22Rv1 (cell line): ENCODE results near the gene MRPS7.
A peak's percentile ranks its signal among the peaks of the same experiment; 100 is the strongest.

Experiments
- H3K27ac ChIP-seq: fragments of 450-650 bp; 2 replicates; pipeline ENCODE4 v1.5.1; 2017
- CTCF ChIP-seq: fragments of 450-650 bp; IDR thresholded peaks from 2 replicates; pipeline ENCODE4 v1.5.1; 2017; ENCODE audit warnings: mild to moderate bottlenecking
- ZFX ChIP-seq: fragments of 450-650 bp; IDR thresholded peaks from 2 replicates; pipeline ENCODE4 v1.6.1; 2017; ENCODE audit warnings: antibody characterized with exemption, borderline replicate concordance

The MRPS7 gene

GRCh38 chr17:75239214-75239613 is 22.5 kb upstream of the MRPS7 start:
- no peak for TF ChIP-seq ZFX
- no peak for TF ChIP-seq CTCF
- H3K27ac ChIP-seq, result no peak overlapping the region

GRCh38 chr17:75239778-75240393 is 21.8 kb upstream of the MRPS7 start:
- no peak for TF ChIP-seq CTCF
- no peak overlapping the region for H3K27ac ChIP-seq

- H3K27ac ChIP-seq, result no peak overlapping the region
- TF ChIP-seq CTCF (peak; percentile 83), ZFX (no peak)
These were observed 21.1 kb upstream of the MRPS7 start for GRCh38 chr17:75240394-75241142.

GRCh38 chr17:75241143-75241430 is 20.6 kb upstream of the MRPS7 start:
- H3K27ac ChIP-seq, result no peak overlapping the region
- TF ChIP-seq ZFX (no peak), CTCF (no peak)

- H3K27ac ChIP-seq, result no peak overlapping the region
- TF ChIP-seq ZFX, result no peak
- TF ChIP-seq CTCF, result no peak
These were observed 20.2 kb upstream of the MRPS7 start for GRCh38 chr17:75241502-75241901.

- TF ChIP-seq ZFX (no peak), CTCF (no peak)
- H3K27ac ChIP-seq, result no peak overlapping the region
These were observed 19.7 kb upstream of the MRPS7 start for GRCh38 chr17:75241996-75242460.

GRCh38 chr17:75242461-75243042 is 19.1 kb upstream of the MRPS7 start:
- TF ChIP-seq CTCF (no peak), ZFX (no peak)
- H3K27ac ChIP-seq, result no peak overlapping the region
